Endothelial cell of umbilical vein (primary cell): Measurements from ENCODE around the gene FOCAD. TPM values are rescaled to one million over a fixed set of nuclear protein-coding genes. Genes with fewer than 3 reads are reported as not detected.

Experiments used
- BruUV-seq: library from RNA; stranded (reverse); fragments of 400-500 nt; replicated peaks from 2 replicates; lab custom pipeline; 2021; lab: Mats Ljungman, UMichigan
- CTCF ChIA-PET: fragments of 300-600, 350-600 bp; sonication (Branson Sonifier 250); formaldehyde crosslinking; loops from one replicate; lab custom pipeline; 2021; ENCODE audit warnings: antibody characterized with exemption, inconsistent platforms; lab: Charles Lee
- POLR2A ChIA-PET: fragments of 300-600, 350-600 bp; sonication (Branson Sonifier 250); formaldehyde crosslinking; loops from one replicate; lab custom pipeline; 2021; ENCODE audit warnings: antibody characterized with exemption, inconsistent platforms; lab: Charles Lee
- DNase-seq: peaks from one replicate; pipeline ENCODE4 v3.0.0-alpha.2; 2011; ENCODE audit warnings: low read depth, low spot score
- FAIRE-seq: peaks from 2 replicates; lab custom pipeline; 2011; peaks lifted over from hg19 to GRCh38; lab: Jason Lieb, UNC
- H2AFZ ChIP-seq: 2 replicates; pipeline ENCODE4 v1.6.0; 2012; ENCODE audit warnings: low read depth, low read length, control low read depth, inconsistent platforms
- H3K27ac ChIP-seq: 2 replicates; pipeline ENCODE4 v1.5.1; 2011; ENCODE audit warnings: low read depth, mild to moderate bottlenecking, control low read depth, low read length, moderate library complexity; ENCODE audit not compliant: insufficient read depth
- H3K27me3 ChIP-seq, 2 experiments: 2 replicates each; pipeline versions ENCODE4 v1.6.0 to v1.6.1; 2011; ENCODE audit warnings: low read length in 2 of 2, mixed read lengths in 1 of 2; ENCODE audit not compliant: control insufficient read depth in 2 of 2, insufficient read depth in 2 of 2
- H3K36me3 ChIP-seq, 2 experiments: 2 replicates in 1 of 2; 3 replicates in 1 of 2; pipeline ENCODE4 v1.5.1; 2011; ENCODE audit warnings: low read length in 2 of 2, mild to moderate bottlenecking in 1 of 2, moderate library complexity in 1 of 2; ENCODE audit not compliant: control insufficient read depth in 2 of 2, insufficient read depth in 2 of 2; ENCODE audit errors: extremely low read depth in 1 of 2
- H3K4me1 ChIP-seq: 3 replicates; pipeline ENCODE4 v1.5.1; 2011; ENCODE audit warnings: mild to moderate bottlenecking, low read length; ENCODE audit not compliant: control insufficient read depth, insufficient read depth; ENCODE audit errors: extremely low read depth
- H3K4me2 ChIP-seq: 2 replicates; pipeline ENCODE4 v1.6.1; 2011; ENCODE audit warnings: low read length, control low read depth, mixed read lengths; ENCODE audit not compliant: insufficient read depth
- H3K4me3 ChIP-seq, 3 experiments: fragments of 200-600 bp in 1 of 3; sonication (generic), shearing (Covaris generic) in 1 of 3; replicated peaks in 1 of 3; 2 replicates each; pipeline ENCODE4 v1.5.1; 2011 to 2016; ENCODE audit warnings: control low read depth in 3 of 3, low read length in 3 of 3, mild to moderate bottlenecking in 2 of 3, inconsistent platforms in 1 of 3, low read depth in 1 of 3, moderate library complexity in 1 of 3; ENCODE audit not compliant: insufficient read depth in 1 of 3
- H3K79me2 ChIP-seq: 2 replicates; pipeline ENCODE4 v1.6.0; 2012; ENCODE audit warnings: low read length, inconsistent platforms; ENCODE audit not compliant: control insufficient read depth, insufficient read depth
- H3K9ac ChIP-seq: replicated peaks from 2 replicates; pipeline ENCODE3; 2011; ENCODE audit warnings: low read length, control low read depth; ENCODE audit not compliant: insufficient read depth; ENCODE audit errors: extremely low read depth
- H3K9me1 ChIP-seq: replicated peaks from 3 replicates; pipeline ENCODE4 v1.6.0; 2011; ENCODE audit warnings: mild to moderate bottlenecking, low read length; ENCODE audit not compliant: control insufficient read depth, insufficient read depth; ENCODE audit errors: extremely low read depth
- H3K9me3 ChIP-seq: replicated peaks from 2 replicates; pipeline ENCODE4 v1.5.1; 2012; ENCODE audit warnings: low read length, inconsistent platforms; ENCODE audit not compliant: control insufficient read depth, insufficient read depth
- H4K20me1 ChIP-seq: replicated peaks from 2 replicates; pipeline ENCODE3; 2011; ENCODE audit warnings: mild to moderate bottlenecking, low read length; ENCODE audit not compliant: control insufficient read depth, insufficient read depth; ENCODE audit errors: extremely low read depth
- EZH2 ChIP-seq: IDR thresholded peaks from 2 replicates; pipeline ENCODE4 v1.6.1; 2012; ENCODE audit warnings: borderline replicate concordance, low read depth, mild to moderate bottlenecking, moderate library complexity, low read length, inconsistent platforms; ENCODE audit not compliant: severe bottlenecking
- FOS ChIP-seq: IDR thresholded peaks from 2 replicates; pipeline ENCODE4 v1.6.1; 2011; ENCODE audit warnings: mild to moderate bottlenecking, low read length, moderate library complexity, borderline replicate concordance; ENCODE audit not compliant: insufficient read depth
- GATA2 ChIP-seq: IDR thresholded peaks from 2 replicates; pipeline ENCODE4 v1.7.0; 2011; ENCODE audit warnings: low read depth, mild to moderate bottlenecking, moderate library complexity, mixed read lengths, low read length; ENCODE audit not compliant: insufficient read length, insufficient read depth
- JUN ChIP-seq: IDR thresholded peaks from 2 replicates; pipeline ENCODE4 v1.6.1; 2011; ENCODE audit warnings: borderline replicate concordance, low read depth; ENCODE audit not compliant: insufficient read length, insufficient read depth
- MYC ChIP-seq: IDR thresholded peaks from one replicate; pipeline ENCODE4 v1.6.1; 2011; ENCODE audit warnings: mild to moderate bottlenecking, low read depth, low read length
- POLR2A ChIP-seq: IDR thresholded peaks from 2 replicates; pipeline ENCODE4 v1.6.1; 2012; ENCODE audit warnings: low read depth, mild to moderate bottlenecking, control low read depth, low read length
- POLR2AphosphoS5 ChIP-seq: IDR thresholded peaks from 2 replicates; pipeline ENCODE4 v1.6.1; 2012; ENCODE audit warnings: low read depth, mild to moderate bottlenecking, control low read depth, low read length, moderate library complexity; ENCODE audit not compliant: insufficient read depth
- dilution Hi-C: fragments of 300-500 bp; cut with MboI; formaldehyde crosslinking; loops from one replicate; pipeline ENCODE4 v1.15.0; 2019; ENCODE audit warnings: low sequenced_read_pairs; ENCODE audit not compliant: extremely low pct_ligation_motif_present
- intact Hi-C: fragments of 100-400 bp; cut with micrococcal nuclease; formaldehyde crosslinking; loops from one replicate; pipeline ENCODE4 v1.10.0; 2022
- polyA plus RNA-seq, 4 experiments: library from polyadenylated mRNA; depleted of rRNA in 3 of 4; stranded (reverse) in 3 of 4; unstranded in 1 of 4; fragments of >200 nt; gene quantifications; 2 replicates each; pipeline versions ENCODE4 v1.2.1 to v1.2.3, GENCODE V29; 2011 to 2012; ENCODE audit warnings: missing spikeins in 1 of 4
- total RNA-seq: library from RNA; stranded (reverse); gene quantifications from 2 replicates; pipeline ENCODE4 v1.2.3, GENCODE V29; 2021
- TF ChIP-seq, protein P1 (sequence below), 2 donors: IDR thresholded peaks; 1 replicate in 1 of 2; 2 replicates in 1 of 2; pipeline ENCODE4 v1.5.1; 2011; ENCODE audit warnings: low read length in 2 of 2, mild to moderate bottlenecking in 2 of 2, moderate library complexity in 2 of 2, control low read depth in 1 of 2, inconsistent platforms in 1 of 2, low read depth in 1 of 2; ENCODE audit not compliant: insufficient read depth in 1 of 2; ENCODE audit errors: extremely low read depth in 1 of 2
- TF ChIP-seq, protein P2 (sequence below): IDR thresholded peaks from 2 replicates; pipeline ENCODE4 v1.6.1; 2011; ENCODE audit not compliant: insufficient read depth, insufficient read length

The FOCAD gene
- total and polyA plus RNA-seq, 2 donors (not counting 3 experiments of a cell fraction or from before 2014, with no cell fraction given): 26.7 to 66.9 TPM

DNA sequence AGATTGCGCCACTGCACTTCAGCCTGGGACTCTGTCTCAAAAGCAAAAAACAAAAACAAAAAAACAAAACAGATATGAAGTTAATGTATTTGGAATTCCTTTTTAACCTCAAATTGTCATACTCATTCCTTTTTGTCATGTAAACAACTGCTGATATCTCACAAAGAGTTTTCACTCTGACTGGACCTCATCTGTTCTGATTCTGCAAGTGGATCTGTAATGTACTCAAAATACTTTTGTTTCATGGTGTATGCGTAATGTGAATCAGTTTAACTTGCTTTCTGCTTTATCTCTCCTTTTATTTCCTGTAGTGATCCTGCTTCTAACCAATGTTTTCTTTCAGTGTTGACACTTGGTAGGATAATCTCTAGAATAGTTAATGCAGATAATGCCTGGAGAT lies 106.7 kb downstream of the FOCAD start:
- Histone ChIP-seq H2AFZ (no peak overlapping the region), H3K4me1 (no peaks in the 10 kb centered on the region), H3K27ac (no peak overlapping the region), H3K4me3 (no peak overlapping the region), H3K79me2 (no peaks in the 10 kb centered on the region), H3K9me1 (no peaks in the 10 kb centered on the region), H3K36me3 (peaks cover 0 to 4% of the 10 kb centered on the region in 2 experiments), H3K4me2 (no peak overlapping the region), H3K9ac (no peak overlapping the region), H4K20me1 (no peaks in the 10 kb centered on the region), H3K27me3 (no peaks in the 10 kb centered on the region), H3K9me3 (no peaks in the 10 kb centered on the region)
- dilution Hi-C loops (no loop called here), intact Hi-C loops (no loop called here)
- no TSS peak for BruUV-seq
- CTCF ChIA-PET: no interaction called here
- FAIRE-seq: no peak
- no peak for DNase-seq
- no peak for TF ChIP-seq POLR2A
- no peak for TF ChIP-seq POLR2AphosphoS5
- TF ChIP-seq GATA2: no peak
- no peak for TF ChIP-seq EZH2
- no peak for TF ChIP-seq FOS
- POLR2A ChIA-PET: no interaction called here

DNA sequence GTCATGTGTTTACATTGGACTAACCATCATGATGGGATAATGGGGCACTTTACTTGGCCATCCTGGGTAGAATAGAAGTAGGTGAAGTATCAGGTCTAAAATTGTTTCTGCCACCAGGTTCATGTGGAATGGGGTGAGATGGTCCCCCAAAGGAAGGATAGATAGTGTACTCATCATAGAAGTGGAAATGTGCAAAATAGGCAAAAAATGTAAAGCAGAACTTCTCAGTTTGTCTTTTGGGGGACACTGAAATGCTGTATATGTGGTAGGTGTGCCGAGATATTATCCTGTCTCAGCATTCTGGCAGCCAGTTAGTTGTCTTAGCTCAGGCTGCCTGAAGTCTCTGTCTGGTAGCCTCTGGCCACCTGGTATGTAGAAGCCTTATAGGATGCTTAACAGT lies 107.6 kb downstream of the FOCAD start:
- FAIRE-seq (no peak), DNase-seq (no peak)
- H2AFZ ChIP-seq: no peak overlapping the region
- TF ChIP-seq FOS: no peak
- no peak for TF ChIP-seq MYC
- TF ChIP-seq, protein P1, sequence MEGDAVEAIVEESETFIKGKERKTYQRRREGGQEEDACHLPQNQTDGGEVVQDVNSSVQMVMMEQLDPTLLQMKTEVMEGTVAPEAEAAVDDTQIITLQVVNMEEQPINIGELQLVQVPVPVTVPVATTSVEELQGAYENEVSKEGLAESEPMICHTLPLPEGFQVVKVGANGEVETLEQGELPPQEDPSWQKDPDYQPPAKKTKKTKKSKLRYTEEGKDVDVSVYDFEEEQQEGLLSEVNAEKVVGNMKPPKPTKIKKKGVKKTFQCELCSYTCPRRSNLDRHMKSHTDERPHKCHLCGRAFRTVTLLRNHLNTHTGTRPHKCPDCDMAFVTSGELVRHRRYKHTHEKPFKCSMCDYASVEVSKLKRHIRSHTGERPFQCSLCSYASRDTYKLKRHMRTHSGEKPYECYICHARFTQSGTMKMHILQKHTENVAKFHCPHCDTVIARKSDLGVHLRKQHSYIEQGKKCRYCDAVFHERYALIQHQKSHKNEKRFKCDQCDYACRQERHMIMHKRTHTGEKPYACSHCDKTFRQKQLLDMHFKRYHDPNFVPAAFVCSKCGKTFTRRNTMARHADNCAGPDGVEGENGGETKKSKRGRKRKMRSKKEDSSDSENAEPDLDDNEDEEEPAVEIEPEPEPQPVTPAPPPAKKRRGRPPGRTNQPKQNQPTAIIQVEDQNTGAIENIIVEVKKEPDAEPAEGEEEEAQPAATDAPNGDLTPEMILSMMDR (IDR thresholded peaks at IDR 0.05; ENCODE audit: extremely low read depth in 1 of 2, insufficient read depth in 1 of 2, low read depth in 1 of 2, low read length in 2 of 2): no peak
- no peak for TF ChIP-seq JUN
- no peak for TF ChIP-seq EZH2
- no peak for TF ChIP-seq GATA2
- TF ChIP-seq POLR2A: no peak
- no peak for TF ChIP-seq POLR2AphosphoS5
- TF ChIP-seq, protein P2, sequence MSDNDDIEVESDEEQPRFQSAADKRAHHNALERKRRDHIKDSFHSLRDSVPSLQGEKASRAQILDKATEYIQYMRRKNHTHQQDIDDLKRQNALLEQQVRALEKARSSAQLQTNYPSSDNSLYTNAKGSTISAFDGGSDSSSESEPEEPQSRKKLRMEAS: no peak
- H3K9me1 ChIP-seq: no peaks in the 10 kb centered on the region
- no peaks in the 10 kb centered on the region for H3K4me1 ChIP-seq
- no peak overlapping the region for H3K27ac ChIP-seq
- peaks cover 0 to 4% of the 10 kb centered on the region in 2 experiments for H3K36me3 ChIP-seq
- ChIA-PET POLR2A (no interaction called here), CTCF (no interaction called here)
- BruUV-seq: no TSS peak
- H3K27me3 ChIP-seq: no peaks in the 10 kb centered on the region
- H3K4me3 ChIP-seq: no peak overlapping the region
- H4K20me1 ChIP-seq: no peaks in the 10 kb centered on the region
- no peaks in the 10 kb centered on the region for H3K9me3 ChIP-seq
- dilution Hi-C loops: no loop called here
- no peaks in the 10 kb centered on the region for H3K79me2 ChIP-seq
- no peak overlapping the region for H3K4me2 ChIP-seq
- intact Hi-C loops: no loop called here
- no peak overlapping the region for H3K9ac ChIP-seq
